ENCODE measurements around the gene ZNF446.

- TF ChIP-seq CTCF (IDR thresholded peaks at IDR 0.05) (no peak), ZFX (IDR thresholded peaks at IDR 0.05; ENCODE audit: borderline replicate concordance) (no peak)
Measured at GRCh38 chr19:58510084-58510862, 34.1 kb downstream of the ZNF446 start.

All from 22Rv1 (cell line).